Lower leg skin (tissue), 4 donors: ENCODE results near the gene CHD6. TPM values are rescaled to one million over a fixed set of nuclear protein-coding genes. Genes with fewer than 3 reads are reported as not detected.

ENCODE experiments used
- DNase-seq, 2 donors: peaks; one replicate each; pipeline ENCODE4 v3.0.0-alpha.2; 2019; ENCODE audit warnings: low spot score in 2 of 2
- H3K4me3 ChIP-seq: fragments of 200-600 bp; sonication (generic); 2 replicates; pipeline ENCODE4 v1.5.1; 2017; ENCODE audit warnings: mild to moderate bottlenecking, low read depth; ENCODE audit not compliant: poor library complexity, severe bottlenecking
- CTCF ChIP-seq, 3 donors: fragments of 450-650 bp; IDR thresholded peaks; one replicate each; pipeline ENCODE4 v1.5.1; 2016; ENCODE audit warnings: antibody characterized with exemption in 3 of 3, mild to moderate bottlenecking in 3 of 3, moderate library complexity in 2 of 3
- POLR2A ChIP-seq, 2 donors: fragments of 450-650 bp; IDR thresholded peaks; one replicate each; pipeline ENCODE4 v1.6.1; 2016 to 2017; ENCODE audit warnings: antibody characterized with exemption in 2 of 2, mild to moderate bottlenecking in 1 of 2, moderate library complexity in 1 of 2
- WGBS, 2 donors: methylation state at CpG; one replicate each; pipeline ENCODE4 v1.1.5; 2018; 5-methylcytosine and 5-hydroxymethylcytosine counted together
- intact Hi-C: fragments of 100-400 bp; cut with DNase I; formaldehyde crosslinking; loops from one replicate; pipeline ENCODE4 v1.15.0; 2023; ENCODE audit warnings: low total_unique reads
- total RNA-seq, 4 donors: library from RNA; depleted of rRNA; stranded (reverse); fragments of >200 nt; gene quantifications; one replicate each; pipeline ENCODE4 v1.1.0, GENCODE V29; 2016

The CHD6 gene
- total RNA-seq, 4 donors from 2014 or later, result 29.7 to 40.1 (median 37.7) TPM

- TF ChIP-seq POLR2A (IDR thresholded peaks at IDR 0.05) (no peak), CTCF (IDR thresholded peaks at IDR 0.05) (no peak)
- no peak for DNase-seq
- 76 to 79% methylated on average over 1 of the region's 1 CpG for WGBS, 2 donors
- intact Hi-C loops, result no loop called here
- H3K4me3 ChIP-seq, result no peak overlapping the region
Measured at GRCh38 chr20:41604002-41604401, 14.2 kb downstream of the CHD6 start.

DNA sequence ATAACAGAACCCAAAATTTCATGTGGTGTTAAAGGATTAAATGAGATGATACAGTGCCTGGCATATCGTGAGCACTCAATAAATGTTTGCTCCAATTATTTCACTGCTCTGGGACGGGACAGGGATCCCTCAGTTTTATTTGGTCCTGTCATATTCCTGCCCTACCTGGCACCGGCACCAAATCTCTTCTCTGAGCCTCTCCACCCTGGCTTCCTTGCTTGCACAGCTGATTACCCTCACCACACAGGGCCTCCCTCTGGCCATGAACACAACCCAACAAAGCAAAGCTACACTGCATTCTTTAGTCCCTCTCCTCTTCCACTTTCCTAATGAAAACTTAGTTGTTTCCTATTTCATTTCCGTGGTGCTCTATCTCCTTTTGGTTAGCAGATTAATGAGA lies 16.4 kb downstream of the CHD6 start:
- intact Hi-C loops, result no loop called here
- H3K4me3 ChIP-seq, result no peak overlapping the region
- no peak for DNase-seq
- WGBS, 2 donors, result 89 to 91% methylated on average over 4 of the region's 4 CpGs
- TF ChIP-seq CTCF (IDR thresholded peaks at IDR 0.05), result no peak
- no peak for TF ChIP-seq POLR2A (IDR thresholded peaks at IDR 0.05)

DNA sequence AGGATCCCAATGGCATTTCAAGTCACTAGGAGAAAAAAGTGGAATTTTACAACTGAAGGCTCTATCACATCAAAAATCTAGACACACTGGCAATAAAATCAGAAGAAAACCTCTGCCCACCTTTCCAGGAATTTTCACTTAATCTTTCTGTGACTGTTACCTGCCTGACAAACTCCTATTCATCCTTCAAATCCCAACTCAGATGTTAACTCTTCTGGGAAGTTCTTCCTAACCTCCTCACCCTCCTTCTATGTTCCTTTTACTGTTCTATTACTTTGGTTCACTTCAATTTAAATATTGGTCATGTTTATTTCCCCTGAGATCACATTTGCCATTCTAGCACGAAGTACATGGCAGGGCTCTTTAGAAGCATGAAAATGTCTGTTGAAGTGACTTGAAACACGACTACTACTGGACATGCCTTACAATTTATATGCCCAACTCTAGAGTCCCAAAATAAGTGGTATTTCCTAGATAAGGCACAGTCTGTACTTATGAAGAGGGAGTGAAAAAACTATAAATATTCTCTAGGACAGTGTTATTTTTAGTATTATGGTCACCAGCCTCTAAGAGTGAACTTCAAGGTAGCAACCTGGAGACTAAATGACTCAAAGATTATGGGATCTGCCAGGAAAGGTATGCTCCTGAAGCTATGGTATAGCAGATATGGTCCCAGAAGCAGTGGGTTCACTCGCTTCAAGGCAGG lies 17.1 kb downstream of the CHD6 start:
- intact Hi-C loops, result no loop called here
- no peak overlapping the region for H3K4me3 ChIP-seq
- WGBS, 2 donors, result 93 to 96% methylated on average over 3 of the region's 3 CpGs
- TF ChIP-seq CTCF (IDR thresholded peaks at IDR 0.05) (no peak), POLR2A (IDR thresholded peaks at IDR 0.05) (no peak)
- DNase-seq, result no peak

- 72 to 80% methylated on average over 3 of the region's 3 CpGs for WGBS, 2 donors
- intact Hi-C loops, result no loop called here
- H3K4me3 ChIP-seq, result no peak overlapping the region
- no peak for TF ChIP-seq POLR2A (IDR thresholded peaks at IDR 0.05)
- no peak for TF ChIP-seq CTCF (IDR thresholded peaks at IDR 0.05)
- no peak for DNase-seq
Measured at GRCh38 chr20:41599699-41600104, 18.5 kb downstream of the CHD6 start.

DNA sequence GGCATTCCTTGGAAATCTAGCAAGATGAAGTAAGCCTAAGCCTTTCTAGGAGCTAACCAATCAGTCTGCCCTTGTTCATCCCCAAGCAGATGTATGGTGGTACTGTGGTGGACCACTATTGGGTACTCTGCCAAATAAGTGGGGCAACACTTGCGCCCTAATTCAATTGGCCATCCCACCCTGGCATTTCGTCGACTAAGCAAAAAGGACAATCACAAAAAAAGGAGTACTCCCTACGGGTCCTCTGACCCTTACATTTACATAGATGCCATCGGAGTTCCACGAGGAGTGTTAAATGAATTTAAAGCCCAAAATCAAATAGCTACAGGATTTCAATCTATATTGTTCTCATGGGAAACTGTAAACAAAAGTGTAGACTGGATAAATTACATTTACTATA lies 19.5 kb downstream of the CHD6 start:
- H3K4me3 ChIP-seq, result no peak overlapping the region
- intact Hi-C loops, result no loop called here
- WGBS, 2 donors, result 95% methylated on average over 6 of the region's 6 CpGs
- TF ChIP-seq CTCF (IDR thresholded peaks at IDR 0.05), result no peak
- no peak for DNase-seq
